SK-N-SH treated with all-trans-retinoic acid at 6 μM for 48 hours (cell line): Measurements from ENCODE around the gene PAK6.

Experiments
- PATZ1 ChIP-seq: fragments of 250-450 bp; sonication (Bioruptor Pico); IDR thresholded peaks from 2 replicates; pipeline ENCODE4 v1.8.0; 2020; ENCODE audit warnings: mild to moderate bottlenecking, moderate library complexity, borderline replicate concordance
- SNAI2 ChIP-seq: fragments of 250-450 bp; sonication (Bioruptor Pico); IDR thresholded peaks from 2 replicates; pipeline ENCODE4 v1.5.0; 2020; ENCODE audit warnings: mild to moderate bottlenecking, moderate library complexity
- TCF4 ChIP-seq: fragments of 250-450 bp; sonication (Bioruptor Pico); IDR thresholded peaks from 2 replicates; pipeline ENCODE4 v1.8.0; 2021; ENCODE audit warnings: mild to moderate bottlenecking, moderate library complexity, borderline replicate concordance
- TF ChIP-seq, protein P1 (sequence below): fragments of 250-450 bp; sonication (Bioruptor Pico); IDR thresholded peaks from 2 replicates; pipeline ENCODE4 v1.5.1; 2020; ENCODE audit warnings: low read depth, mild to moderate bottlenecking, moderate library complexity

GRCh38 chr15:40323239-40323952 is 84.5 kb downstream of the PAK6 start, which contains the start of gene INAFM2:
- TF ChIP-seq SNAI2 (CRISPR knock-in tag) (no peak), PATZ1 (CRISPR knock-in tag) (no peak), TCF4 (CRISPR knock-in tag) (no peak)
- TF ChIP-seq, protein P1, sequence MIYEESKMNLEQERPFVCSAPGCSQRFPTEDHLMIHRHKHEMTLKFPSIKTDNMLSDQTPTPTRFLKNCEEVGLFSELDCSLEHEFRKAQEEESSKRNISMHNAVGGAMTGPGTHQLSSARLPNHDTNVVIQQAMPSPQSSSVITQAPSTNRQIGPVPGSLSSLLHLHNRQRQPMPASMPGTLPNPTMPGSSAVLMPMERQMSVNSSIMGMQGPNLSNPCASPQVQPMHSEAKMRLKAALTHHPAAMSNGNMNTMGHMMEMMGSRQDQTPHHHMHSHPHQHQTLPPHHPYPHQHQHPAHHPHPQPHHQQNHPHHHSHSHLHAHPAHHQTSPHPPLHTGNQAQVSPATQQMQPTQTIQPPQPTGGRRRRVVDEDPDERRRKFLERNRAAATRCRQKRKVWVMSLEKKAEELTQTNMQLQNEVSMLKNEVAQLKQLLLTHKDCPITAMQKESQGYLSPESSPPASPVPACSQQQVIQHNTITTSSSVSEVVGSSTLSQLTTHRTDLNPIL: no peak
